Breast epithelium (tissue), 4 donors: ENCODE measurements around the gene LDHD. TPM values are rescaled to one million over a fixed set of nuclear protein-coding genes. Genes with fewer than 3 reads are reported as not detected.

Source experiments
- DNase-seq, 2 donors: peaks; one replicate each; pipeline ENCODE4 v3.0.0-alpha.2; 2019; ENCODE audit warnings: low spot score in 2 of 2
- H3K27ac ChIP-seq, 2 donors: fragments of 200-600 bp; sonication (generic) in 1 of 2; one replicate each; pipeline ENCODE4 v1.5.1; 2016 to 2019; ENCODE audit warnings: mild to moderate bottlenecking in 1 of 2
- H3K27me3 ChIP-seq, 2 donors: fragments of 200-600 bp; sonication (generic) in 1 of 2; one replicate each; pipeline versions ENCODE4 v1.5.1 to v1.6.0; 2017 to 2019; ENCODE audit warnings: control low read depth in 1 of 2, mild to moderate bottlenecking in 1 of 2
- H3K36me3 ChIP-seq: fragments of 200-600 bp; one replicate; pipeline ENCODE4 v1.5.1; 2019
- H3K4me1 ChIP-seq, 2 donors: fragments of 200-600 bp; sonication (generic); one replicate each; pipeline ENCODE4 v1.5.1; 2016 to 2019; ENCODE audit warnings: control low read depth in 1 of 2
- H3K4me3 ChIP-seq, 3 donors: fragments of 200-600 bp; sonication (generic); 1 replicate in 2 of 3; 2 replicates in 1 of 3; pipeline ENCODE4 v1.5.1; 2016 to 2019; ENCODE audit warnings: mild to moderate bottlenecking in 3 of 3, moderate library complexity in 2 of 3
- H3K9me3 ChIP-seq, 2 donors: fragments of 200-600 bp; sonication (generic) in 1 of 2; one replicate each; pipeline ENCODE4 v1.5.1; 2016 to 2019; ENCODE audit warnings: control low read depth in 1 of 2
- CTCF ChIP-seq, 3 donors: fragments of 450-650 bp; IDR thresholded peaks; one replicate each; pipeline ENCODE4 v1.5.1; 2016 to 2017; ENCODE audit warnings: antibody characterized with exemption in 3 of 3, mild to moderate bottlenecking in 3 of 3, moderate library complexity in 3 of 3
- POLR2A ChIP-seq: fragments of 450-650 bp; IDR thresholded peaks from one replicate; pipeline ENCODE4 v1.6.1; 2016; ENCODE audit warnings: antibody characterized with exemption, mild to moderate bottlenecking, moderate library complexity
- POLR2AphosphoS5 ChIP-seq, 3 donors: sonication (generic); formaldehyde crosslinking; IDR thresholded peaks; one replicate each; pipeline ENCODE4 v1.6.1; 2017; ENCODE audit warnings: antibody characterized with exemption in 3 of 3
- intact Hi-C: fragments of 100-400 bp; cut with DNase I; formaldehyde crosslinking; loops from one replicate; pipeline ENCODE4 v1.15.1; 2023; ENCODE audit warnings: low total_unique reads
- total RNA-seq, 3 donors: library from RNA; depleted of rRNA; stranded (reverse); fragments of >200 nt; gene quantifications; one replicate each; pipeline ENCODE4 v1.1.0, GENCODE V29; 2016

Gene LDHD
- total RNA-seq, 3 donors from 2014 or later, result 10.5 to 17.6 (median 10.7) TPM

GRCh38 chr16:75147968-75148310, 31.4 kb upstream of the LDHD start:
- Histone ChIP-seq H3K27ac (peak overlapping the region; percentile 96 to 97), H3K4me1 (no peaks in the 10 kb centered on the region), H3K27me3 (no peaks in the 10 kb centered on the region), H3K4me3 (peak overlapping the region; percentile 75 to 93 (median 83)), H3K9me3 (peaks cover 22 to 32% of the 10 kb centered on the region in 2 donors), H3K36me3 (no peaks in the 10 kb centered on the region)
- DNase-seq, result no peak
- no peak for TF ChIP-seq CTCF (IDR thresholded peaks at IDR 0.05)
- TF ChIP-seq POLR2AphosphoS5 (IDR thresholded peaks at IDR 0.05), result no peak
- no peak for TF ChIP-seq POLR2A
- intact Hi-C loops, result no loop called here

- no peak overlapping the region for H3K27ac ChIP-seq
Measured at GRCh38 chr16:75143941-75144340, 27.4 kb upstream of the LDHD start.

GRCh38 chr16:75139498-75139897, 22.9 kb upstream of the LDHD start:
- no peak for DNase-seq
- H3K27ac ChIP-seq, result no peak overlapping the region
- intact Hi-C loops, result no loop called here
- no peak overlapping the region for H3K4me3 ChIP-seq
- no peak for TF ChIP-seq POLR2AphosphoS5 (IDR thresholded peaks at IDR 0.05)
- no peak for TF ChIP-seq POLR2A
- no peak for TF ChIP-seq CTCF (IDR thresholded peaks at IDR 0.05)
- no peaks in the 10 kb centered on the region for H3K36me3 ChIP-seq
- H3K27me3 ChIP-seq, result no peaks in the 10 kb centered on the region
- no peaks in the 10 kb centered on the region for H3K4me1 ChIP-seq
- no peaks in the 10 kb centered on the region for H3K9me3 ChIP-seq

More at GRCh38 chr16:75143941-75144340, 27.4 kb upstream of the LDHD start:
- Histone ChIP-seq H3K4me3 (no peak overlapping the region), H3K36me3 (no peaks in the 10 kb centered on the region), H3K4me1 (no peaks in the 10 kb centered on the region), H3K27me3 (no peaks in the 10 kb centered on the region), H3K9me3 (peaks cover 9 to 11% of the 10 kb centered on the region in 2 donors)
- no peak for TF ChIP-seq POLR2AphosphoS5 (IDR thresholded peaks at IDR 0.05)
- TF ChIP-seq CTCF (IDR thresholded peaks at IDR 0.05), result no peak
- TF ChIP-seq POLR2A, result no peak
- intact Hi-C loops, result no loop called here
- no peak for DNase-seq

GRCh38 chr16:75138636-75139035, 22.1 kb upstream of the LDHD start:
- Histone ChIP-seq H3K9me3 (no peaks in the 10 kb centered on the region), H3K36me3 (no peaks in the 10 kb centered on the region), H3K27me3 (no peaks in the 10 kb centered on the region), H3K4me3 (no peak overlapping the region), H3K4me1 (no peaks in the 10 kb centered on the region), H3K27ac (no peak overlapping the region)
- TF ChIP-seq POLR2AphosphoS5 (IDR thresholded peaks at IDR 0.05) (no peak), POLR2A (no peak), CTCF (IDR thresholded peaks at IDR 0.05) (no peak)
- intact Hi-C loops, result no loop called here
- DNase-seq, result no peak

GRCh38 chr16:75138233-75138632, 21.7 kb upstream of the LDHD start:
- Histone ChIP-seq H3K36me3 (no peaks in the 10 kb centered on the region), H3K4me3 (no peak overlapping the region), H3K9me3 (no peaks in the 10 kb centered on the region), H3K4me1 (no peaks in the 10 kb centered on the region), H3K27me3 (no peaks in the 10 kb centered on the region), H3K27ac (no peak overlapping the region)
- intact Hi-C loops, result no loop called here
- no peak for TF ChIP-seq POLR2A
- TF ChIP-seq CTCF (IDR thresholded peaks at IDR 0.05), result no peak
- no peak for TF ChIP-seq POLR2AphosphoS5 (IDR thresholded peaks at IDR 0.05)
- DNase-seq, result no peak
